HTR-8/SVneo (cell line): ENCODE data around the gene PRPS1.
"Not testable (repeated sequence)": the region's sequence is repeated elsewhere in the genome, so short reads cannot be mapped to it uniquely, and the experiment has no call there.

Experiments used
- DNase-seq: peaks from one replicate; pipeline ENCODE4 v3.0.0; 2011; ENCODE audit warnings: low spot score, mixed read lengths; ENCODE audit not compliant: insufficient read length
- FAIRE-seq: peaks from 2 replicates; lab custom pipeline; 2011; peaks lifted over from hg19 to GRCh38; lab: Jason Lieb, UNC

PRPS1 gene

GRCh38 chrX:107627838-107628661 lies at the start of gene PRPS1:
Gene PRPS1 (plus strand): TSS chrX:107628510. CDS start chrX:107628629, 119 bp downstream.
- DNase-seq (peak; percentile 58), FAIRE-seq (peak; percentile 13)

- FAIRE-seq: no peak
- DNase-seq: no peak
Measured at GRCh38 chrX:107579956-107580355, 48.4 kb upstream of the PRPS1 start.

- no peak for FAIRE-seq
- no peak for DNase-seq
Measured at GRCh38 chrX:107581923-107582322, 46.4 kb upstream of the PRPS1 start.

- FAIRE-seq (no peak), DNase-seq (no peak)
Measured at GRCh38 chrX:107589243-107589642, 39.1 kb upstream of the PRPS1 start.

- FAIRE-seq (no peak), DNase-seq (no peak)
Measured at GRCh38 chrX:107596651-107597050, 31.7 kb upstream of the PRPS1 start.

- DNase-seq: no peak
- FAIRE-seq: no peak
Measured at GRCh38 chrX:107597264-107597663, 31.0 kb upstream of the PRPS1 start.

- no peak for DNase-seq
- FAIRE-seq: no peak
Measured at GRCh38 chrX:107597791-107598190, 30.5 kb upstream of the PRPS1 start.

- DNase-seq: no peak
- no peak for FAIRE-seq
Measured at GRCh38 chrX:107599450-107599861, 28.9 kb upstream of the PRPS1 start.

- DNase-seq (no peak), FAIRE-seq (no peak)
Measured at GRCh38 chrX:107600366-107600765, 27.9 kb upstream of the PRPS1 start.

GRCh38 chrX:107601326-107601725 lies 27.0 kb upstream of the PRPS1 start:
- no peak for FAIRE-seq
- DNase-seq: no peak

GRCh38 chrX:107601759-107602158 lies 26.6 kb upstream of the PRPS1 start:
- FAIRE-seq: no peak

GRCh38 chrX:107602694-107603239 lies 25.5 kb upstream of the PRPS1 start:
- no peak for FAIRE-seq
- DNase-seq: no peak

More at GRCh38 chrX:107601759-107602158, 26.6 kb upstream of the PRPS1 start:
- DNase-seq: no peak

- DNase-seq (no peak), FAIRE-seq (no peak)
Measured at GRCh38 chrX:107603429-107604159, 24.7 kb upstream of the PRPS1 start.

GRCh38 chrX:107609061-107609460 lies 19.2 kb upstream of the PRPS1 start:
- DNase-seq, FAIRE-seq: not testable (repeated sequence)

- FAIRE-seq: no peak
- DNase-seq: no peak
Measured at GRCh38 chrX:107610667-107611066, 17.6 kb upstream of the PRPS1 start.

GRCh38 chrX:107619885-107620322 lies 8.4 kb upstream of the PRPS1 start:
- DNase-seq: no peak
- no peak for FAIRE-seq

- DNase-seq: no peak
Measured at GRCh38 chrX:107624893-107625292, 3.4 kb upstream of the PRPS1 start.

GRCh38 chrX:107625739-107626138 lies 2.6 kb upstream of the PRPS1 start:
- no peak for DNase-seq
- no peak for FAIRE-seq

More at GRCh38 chrX:107624893-107625292, 3.4 kb upstream of the PRPS1 start:
- FAIRE-seq: no peak

- FAIRE-seq (no peak), DNase-seq (no peak)
Measured at GRCh38 chrX:107626481-107626880, 1.8 kb upstream of the PRPS1 start.

- DNase-seq (no peak), FAIRE-seq (no peak)
Measured at GRCh38 chrX:107626916-107627315, 1.4 kb upstream of the PRPS1 start.
